NCI-H2029 (cell line): ENCODE results near the gene DAAM1.

Experiments
- DNase-seq: peaks from one replicate; lab custom pipeline; 2025; lab: John Stamatoyannopoulos, UW

The DAAM1 gene

GRCh38 chr14:59221568-59221967 is 33.1 kb downstream of the DAAM1 start:
- DNase-seq, result no peak

GRCh38 chr14:59224341-59224740 is 35.9 kb downstream of the DAAM1 start:
- no peak for DNase-seq

- no peak for DNase-seq
Measured at GRCh38 chr14:59225281-59225680, 36.8 kb downstream of the DAAM1 start.

GRCh38 chr14:59228421-59228820 is 40.0 kb downstream of the DAAM1 start:
- DNase-seq, result no peak

- no peak for DNase-seq
Measured at GRCh38 chr14:59229653-59230406, 41.4 kb downstream of the DAAM1 start.

GRCh38 chr14:59236195-59236594 is 47.7 kb downstream of the DAAM1 start:
- no peak for DNase-seq

- DNase-seq, result no peak
Measured at GRCh38 chr14:59238216-59238615, 49.7 kb downstream of the DAAM1 start.

GRCh38 chr14:59239022-59239421 is 50.6 kb downstream of the DAAM1 start:
- DNase-seq, result no peak

GRCh38 chr14:59240356-59240755 is 51.9 kb downstream of the DAAM1 start:
- DNase-seq, result no peak

GRCh38 chr14:59241121-59241520 is 52.7 kb downstream of the DAAM1 start:
- no peak for DNase-seq

- DNase-seq, result no peak
Measured at GRCh38 chr14:59243174-59243573, 54.7 kb downstream of the DAAM1 start.

- DNase-seq, result peak; percentile 91
Measured at GRCh38 chr14:59244581-59244980, 56.1 kb downstream of the DAAM1 start.

- no peak for DNase-seq
Measured at GRCh38 chr14:59245809-59246295, 57.4 kb downstream of the DAAM1 start.

- DNase-seq, result no peak
Measured at GRCh38 chr14:59246566-59246965, 58.1 kb downstream of the DAAM1 start.

- DNase-seq, result no peak
Measured at GRCh38 chr14:59247801-59248584, 59.5 kb downstream of the DAAM1 start.

- DNase-seq, result no peak
Measured at GRCh38 chr14:59249029-59249428, 60.6 kb downstream of the DAAM1 start.

- no peak for DNase-seq
Measured at GRCh38 chr14:59251811-59252771, 63.6 kb downstream of the DAAM1 start.

- DNase-seq, result no peak
Measured at GRCh38 chr14:59252772-59253500, 64.5 kb downstream of the DAAM1 start.

GRCh38 chr14:59253527-59253926 is 65.1 kb downstream of the DAAM1 start:
- DNase-seq, result no peak

- peak; percentile 59 for DNase-seq
Measured at GRCh38 chr14:59254146-59254910, 65.9 kb downstream of the DAAM1 start.
